GM12878 (cell line): ENCODE measurements around the gene DYNC1H1. TPM values are rescaled to one million over a fixed set of nuclear protein-coding genes. Genes with fewer than 3 reads are reported as not detected.

Experiments
- ATAC-seq: fragments of 200-7000 bp; cut with Tn5 transposase; 3 replicates; pipeline ENCODE4 v1.9.1; 2020; ENCODE audit warnings: mild to moderate bottlenecking, moderate library complexity
- BruUV-seq: library from RNA; stranded (reverse); fragments of 400-500 nt; replicated peaks from 2 replicates; lab custom pipeline; 2021; lab: Mats Ljungman, UMichigan
- CTCF ChIA-PET: fragments of 300-600 bp; sonication (Branson Sonifier 250); formaldehyde crosslinking; extraction: SDS; loops from one replicate; lab custom pipeline; 2021; ENCODE audit warnings: inconsistent platforms; lab: Yijun Ruan, JAX
- POLR2A ChIA-PET: fragments of 350-600 bp; formaldehyde crosslinking; extraction: SDS; loops from one replicate; lab custom pipeline; 2021; ENCODE audit warnings: inconsistent platforms; lab: Charles Lee
- RAD21 ChIA-PET: fragments of 300-600 bp; sonication (Branson Sonifier 250); formaldehyde crosslinking; loops from one replicate; lab custom pipeline; 2023; ENCODE audit warnings: antibody characterized with exemption; ENCODE audit not compliant: unreplicated experiment; lab: Charles Lee
- SMC1A ChIA-PET: fragments of 300-600 bp; sonication (Branson Sonifier 250); formaldehyde crosslinking; loops from one replicate; lab custom pipeline; 2023; ENCODE audit not compliant: unreplicated experiment, uncharacterized antibody; lab: Charles Lee
- DNase-seq: peaks from one replicate; pipeline ENCODE4 v3.0.0-alpha.2; 2011; ENCODE audit warnings: low read depth, low spot score
- FAIRE-seq: peaks from 3 replicates; lab custom pipeline; 2011; peaks lifted over from hg19 to GRCh38; lab: Jason Lieb, UNC
- H2AFZ ChIP-seq: 2 replicates; pipeline ENCODE4 v1.6.0; 2011; ENCODE audit warnings: low read depth, low read length, control low read depth; ENCODE audit not compliant: control insufficient read depth
- H3K27ac ChIP-seq: 2 replicates; pipeline ENCODE4 v1.5.1; 2011; ENCODE audit warnings: control low read depth; ENCODE audit not compliant: control insufficient read depth, insufficient read depth
- H3K27me3 ChIP-seq, 2 experiments: replicated peaks in 1 of 2; 2 replicates each; pipeline versions ENCODE4 v1.6.0 to v1.6.1; 2011; ENCODE audit warnings: low read length in 1 of 2; ENCODE audit not compliant: control insufficient read depth in 2 of 2, insufficient read depth in 2 of 2
- H3K36me3 ChIP-seq, 2 experiments: 2 replicates each; pipeline ENCODE4 v1.5.1; 2011; ENCODE audit warnings: low read length in 1 of 2; ENCODE audit not compliant: control insufficient read depth in 2 of 2, insufficient read depth in 2 of 2
- H3K4me1 ChIP-seq: 2 replicates; pipeline ENCODE4 v1.6.1; 2011; ENCODE audit warnings: mild to moderate bottlenecking, low read length, moderate library complexity, mixed read lengths; ENCODE audit not compliant: control insufficient read depth, insufficient read depth
- H3K4me2 ChIP-seq: 2 replicates; pipeline ENCODE4 v1.6.0; 2011; ENCODE audit warnings: control low read depth; ENCODE audit not compliant: control insufficient read depth, insufficient read depth
- H3K4me3 ChIP-seq: fragments of 200-600 bp; sonication (generic); 2 replicates; pipeline ENCODE4 v1.5.1; 2016
- H3K79me2 ChIP-seq: 2 replicates; pipeline ENCODE4 v1.6.0; 2011; ENCODE audit warnings: low read length; ENCODE audit not compliant: control insufficient read depth, insufficient read depth
- H3K9ac ChIP-seq: 2 replicates; pipeline ENCODE4 v1.8.0; 2011; ENCODE audit warnings: low read length, control low read depth, mixed read lengths; ENCODE audit not compliant: control insufficient read depth, insufficient read depth
- H3K9me3 ChIP-seq: replicated peaks from 3 replicates; pipeline ENCODE4 v1.5.1; 2011; ENCODE audit warnings: mild to moderate bottlenecking, low read length; ENCODE audit not compliant: control insufficient read depth, insufficient read depth
- H4K20me1 ChIP-seq: 2 replicates; pipeline ENCODE4 v1.6.0; 2011; ENCODE audit not compliant: control insufficient read depth, insufficient read depth
- BCL3 ChIP-seq: IDR thresholded peaks from 2 replicates; pipeline ENCODE4 v1.6.1; 2011; ENCODE audit warnings: borderline replicate concordance, low read depth, mild to moderate bottlenecking, moderate library complexity, low read length; ENCODE audit not compliant: insufficient read depth, poor library complexity, severe bottlenecking
- BMI1 ChIP-seq: fragments of 450-650 bp; IDR thresholded peaks from 2 replicates; pipeline ENCODE4 v1.6.1; 2016; ENCODE audit warnings: mild to moderate bottlenecking, moderate library complexity, borderline replicate concordance
- EED ChIP-seq: sonication (generic); IDR thresholded peaks from 2 replicates; pipeline ENCODE4 v1.6.1; 2016; ENCODE audit warnings: antibody characterized with exemption, low read depth
- GATAD2B ChIP-seq: fragments of 450-650 bp; conservative IDR thresholded peaks from 2 replicates; pipeline ENCODE4 v1.6.1; 2017; ENCODE audit warnings: low read depth, mild to moderate bottlenecking, moderate library complexity
- IKZF2 ChIP-seq, 2 experiments: fragments of 450-650 bp; IDR thresholded peaks; 2 replicates each; pipeline ENCODE4 v1.6.1; 2017; ENCODE audit warnings: mild to moderate bottlenecking in 2 of 2, moderate library complexity in 2 of 2
- JUND ChIP-seq: IDR thresholded peaks from 2 replicates; pipeline ENCODE4 v1.6.1; 2012; ENCODE audit warnings: low read depth, mild to moderate bottlenecking, low read length, improper control_type of control experiment, moderate library complexity
- KDM1A ChIP-seq: fragments of 200-600 bp; sonication (generic); IDR thresholded peaks from 2 replicates; pipeline ENCODE4 v1.6.1; 2016; ENCODE audit warnings: borderline replicate concordance
- LARP7 ChIP-seq: fragments of 450-650 bp; IDR thresholded peaks from 2 replicates; pipeline ENCODE4 v1.6.1; 2017; ENCODE audit warnings: mild to moderate bottlenecking
- MTA2 ChIP-seq: fragments of 450-650 bp; IDR thresholded peaks from 2 replicates; pipeline ENCODE4 v1.6.1; 2016; ENCODE audit warnings: low read depth, mild to moderate bottlenecking, moderate library complexity
- PKNOX1 ChIP-seq: fragments of 450-650 bp; IDR thresholded peaks from 2 replicates; pipeline ENCODE4 v1.6.1; 2016; ENCODE audit warnings: mild to moderate bottlenecking
- POLR2A ChIP-seq: IDR thresholded peaks from 2 replicates; pipeline ENCODE4 v1.6.1; 2011; ENCODE audit warnings: low read depth, mild to moderate bottlenecking, low read length
- RUNX3 ChIP-seq: IDR thresholded peaks from 2 replicates; pipeline ENCODE4 v1.6.1; 2012; ENCODE audit warnings: low read length, inconsistent platforms
- ZBED1 ChIP-seq: IDR thresholded peaks from 2 replicates; pipeline ENCODE4 v1.6.1; 2016; ENCODE audit warnings: borderline replicate concordance
- WGBS: methylation state at CpG from one replicate; pipeline ENCODE4 v1.1.6; 2016; ENCODE audit warnings: low lambda C conversion rate; ENCODE audit not compliant: insufficient replicate concordance, insufficient coverage; ENCODE audit errors: missing lambda C conversion rate; 5-methylcytosine and 5-hydroxymethylcytosine counted together
- in situ Hi-C: fragments of 300-500 bp; cut with MboI; formaldehyde crosslinking; loops from 9 replicates; pipeline ENCODE4 v1.14.3; 2018; ENCODE audit warnings: mixed read lengths
- intact Hi-C: fragments of 100-400 bp; cut with micrococcal nuclease; formaldehyde crosslinking; loops from one replicate; pipeline ENCODE4 v1.14.2; 2022; ENCODE audit not compliant: unreplicated experiment
- polyA plus RNA-seq, 11 experiments: library from polyadenylated mRNA; depleted of rRNA in 4 of 11; unstranded in 6 of 11; stranded (reverse) in 5 of 11; fragments of >200 nt; fragmentation: Nextera tagmentation in 4 of 11; fragmentation: Illumina TruSeq in 1 of 11; extraction: Ambion mirVana in 4 of 11; extraction: Trizol in 1 of 11; gene quantifications; 1 replicate in 1 of 11; 2 replicates in 10 of 11; pipeline versions ENCODE4 v1.2.1 to v1.2.3, GENCODE V29; 2011 to 2016; ENCODE audit warnings: inconsistent platforms in 2 of 11, missing spikeins in 2 of 11, low read depth in 1 of 11
- total RNA-seq, 4 experiments: library from RNA; depleted of rRNA in 3 of 4; stranded (reverse); fragments of >200 nt in 3 of 4; fragmentation: Illumina TruSeq in 1 of 4; extraction: Trizol in 1 of 4; gene quantifications; 2 replicates each; pipeline versions ENCODE4 v1.2.1 to v1.2.3, GENCODE V29; 2013 to 2021

Gene DYNC1H1
- total and polyA plus RNA-seq, 10 of the 15 experiments (the other 5 are each of a cell fraction or from before 2014, with no cell fraction given), result 38.4 to 291 (median 111) TPM

- BruUV-seq, result no TSS peak
- ChIA-PET POLR2A (no interaction called here), SMC1A (interaction anchor here (1.0 kb wide), 1 partner anchor 174 kb away, joined by 3 read pairs; no protein-coding TSS in a partner anchor)
- H3K4me3 ChIP-seq, result no peak overlapping the region
- no peaks in the 10 kb centered on the region for H3K9me3 ChIP-seq
- H3K27me3 ChIP-seq, result no peaks in the 10 kb centered on the region
- intact Hi-C loops, result loop anchor here (5.0 to 10.0 kb wide), 3 partner anchors 100 to 372 kb away; partner anchors contain the start of gene ZNF839
- peaks cover 2% of the 10 kb centered on the region; the same call in 1 of the 2 replicates for H3K4me1 ChIP-seq
- peaks cover 10% of the 10 kb centered on the region for H3K79me2 ChIP-seq
- no peaks in the 10 kb centered on the region for H4K20me1 ChIP-seq
- no peak overlapping the region for H3K9ac ChIP-seq
- no peak overlapping the region for H2AFZ ChIP-seq
- no peaks in the 10 kb centered on the region for H3K36me3 ChIP-seq
- 37% methylated on average over 5 of the region's 5 CpGs for WGBS
- in situ Hi-C loops, result no loop called here
- TF ChIP-seq BMI1, result no peak
- TF ChIP-seq PKNOX1, result no peak
- TF ChIP-seq GATAD2B, result no peak
- no peak for TF ChIP-seq IKZF2 (IDR thresholded peaks at IDR 0.05)
- TF ChIP-seq, all 136 proteins: peak for 0
- CTCF ChIA-PET, result interaction anchor here (1.2 kb wide), 1 partner anchor 174 kb away, joined by 4 read pairs; no protein-coding TSS in a partner anchor
- FAIRE-seq (no peak), ATAC-seq (no peak), DNase-seq (no peak)
- RAD21 ChIA-PET, result interaction anchor here (0.6 to 1.2 kb wide), 2 partner anchors 174 to 238 kb away, joined by 3 read pairs; no protein-coding TSS in a partner anchor
- H3K27ac ChIP-seq, result no peak overlapping the region
- no peak overlapping the region for H3K4me2 ChIP-seq
These were observed 19.2 kb upstream of the DYNC1H1 start for GRCh38 chr14:101945171-101945570.

GRCh38 chr14:101947577-101947903 lies 16.8 kb upstream of the DYNC1H1 start:
- peak overlapping the region; percentile 78 for H3K4me2 ChIP-seq
- DNase-seq (no peak), FAIRE-seq (no peak), ATAC-seq (peak; percentile 35)
- peaks cover 2% of the 10 kb centered on the region; the same call in 1 of the 2 replicates for H3K4me1 ChIP-seq
- H4K20me1 ChIP-seq, result no peaks in the 10 kb centered on the region
- ChIA-PET POLR2A (interaction anchor here (0.6 to 2.6 kb wide), 5 partner anchors 103 to 403 kb away, joined by 3 to 11 read pairs (median 4); no protein-coding TSS in a partner anchor), SMC1A (interaction anchor here (0.7 to 2.8 kb wide), 4 partner anchors 10 to 177 kb away, joined by 3 to 16 read pairs (median 8); no protein-coding TSS in a partner anchor), CTCF (interaction anchor here (1.0 to 10.0 kb wide), 5 partner anchors 13 to 370 kb away, joined by 3 to 80 read pairs (median 8); no protein-coding TSS in a partner anchor), RAD21 (interaction anchor here (1.1 to 2.2 kb wide), 3 partner anchors 13 to 241 kb away, joined by 3 to 11 read pairs (median 7); no protein-coding TSS in a partner anchor)
- 24% methylated on average over 8 of the region's 8 CpGs for WGBS
- H3K9ac ChIP-seq, result peak overlapping the region; percentile 89
- H3K36me3 ChIP-seq, result no peaks in the 10 kb centered on the region
- BruUV-seq, result TSS peak; percentile 99
- H3K9me3 ChIP-seq, result no peaks in the 10 kb centered on the region
- peaks cover 10% of the 10 kb centered on the region for H3K79me2 ChIP-seq
- intact Hi-C loops (loop anchor here (5.0 to 10.0 kb wide), 3 partner anchors 103 to 370 kb away; partner anchors contain the start of gene ZNF839), in situ Hi-C loops (no loop called here)
- H3K27me3 ChIP-seq, result no peaks in the 10 kb centered on the region
- H3K27ac ChIP-seq, result peak overlapping the region; percentile 83
- H2AFZ ChIP-seq, result peak overlapping the region; percentile 59
- peak overlapping the region; percentile 99 for H3K4me3 ChIP-seq
- TF ChIP-seq MTA2 (peak; percentile 28; the same call in 1 of the 2 replicates), ZBED1 (0 out of 2 replicates have a peak, but pooled peaks have one; percentile 18), KDM1A (no peak), POLR2A (no peak), RUNX3 (peak; percentile 13), LARP7 (0 out of 2 replicates have a peak, but pooled peaks have one; percentile 50), BCL3 (no peak), JUND (0 out of 2 replicates have a peak, but pooled peaks have one; percentile 16), EED (no peak)
